SK-N-SH treated with all-trans-retinoic acid at 6 μM for 48 hours (cell line): Measurements from ENCODE around the gene SPATS2L.

Source experiments
- ARNTL ChIP-seq: fragments of 450-650 bp; formaldehyde crosslinking; IDR thresholded peaks from 2 replicates; pipeline ENCODE4 v1.5.0; 2020; ENCODE audit warnings: low read depth, mild to moderate bottlenecking, moderate library complexity, borderline replicate concordance
- BACH2 ChIP-seq: fragments of 250-450 bp; sonication (Bioruptor Pico); IDR thresholded peaks from 2 replicates; pipeline ENCODE4 v1.9.0; 2021; ENCODE audit warnings: mild to moderate bottlenecking, borderline replicate concordance
- OSR1 ChIP-seq: fragments of 250-450 bp; sonication (Bioruptor Pico); IDR thresholded peaks from 2 replicates; pipeline ENCODE4 v1.8.0; 2022; ENCODE audit warnings: moderate library complexity, mild to moderate bottlenecking, inconsistent platforms
- TCF4 ChIP-seq: fragments of 250-450 bp; sonication (Bioruptor Pico); IDR thresholded peaks from 2 replicates; pipeline ENCODE4 v1.8.0; 2021; ENCODE audit warnings: mild to moderate bottlenecking, moderate library complexity, borderline replicate concordance
- ZC3H10 ChIP-seq: fragments of 250-450 bp; sonication (Bioruptor Pico); IDR thresholded peaks from 2 replicates; pipeline ENCODE4 v1.5.1; 2021; ENCODE audit warnings: mild to moderate bottlenecking, moderate library complexity
- ZNF70 ChIP-seq: fragments of 450-650 bp; formaldehyde crosslinking; IDR thresholded peaks from 2 replicates; pipeline ENCODE4 v1.5.0; 2020; ENCODE audit warnings: mild to moderate bottlenecking, moderate library complexity
- TF ChIP-seq, protein P1 (sequence below): fragments of 250-450 bp; sonication (Bioruptor Pico); IDR thresholded peaks from 2 replicates; pipeline ENCODE4 v1.8.0; 2020; ENCODE audit warnings: mild to moderate bottlenecking, moderate library complexity, borderline replicate concordance

DNA sequence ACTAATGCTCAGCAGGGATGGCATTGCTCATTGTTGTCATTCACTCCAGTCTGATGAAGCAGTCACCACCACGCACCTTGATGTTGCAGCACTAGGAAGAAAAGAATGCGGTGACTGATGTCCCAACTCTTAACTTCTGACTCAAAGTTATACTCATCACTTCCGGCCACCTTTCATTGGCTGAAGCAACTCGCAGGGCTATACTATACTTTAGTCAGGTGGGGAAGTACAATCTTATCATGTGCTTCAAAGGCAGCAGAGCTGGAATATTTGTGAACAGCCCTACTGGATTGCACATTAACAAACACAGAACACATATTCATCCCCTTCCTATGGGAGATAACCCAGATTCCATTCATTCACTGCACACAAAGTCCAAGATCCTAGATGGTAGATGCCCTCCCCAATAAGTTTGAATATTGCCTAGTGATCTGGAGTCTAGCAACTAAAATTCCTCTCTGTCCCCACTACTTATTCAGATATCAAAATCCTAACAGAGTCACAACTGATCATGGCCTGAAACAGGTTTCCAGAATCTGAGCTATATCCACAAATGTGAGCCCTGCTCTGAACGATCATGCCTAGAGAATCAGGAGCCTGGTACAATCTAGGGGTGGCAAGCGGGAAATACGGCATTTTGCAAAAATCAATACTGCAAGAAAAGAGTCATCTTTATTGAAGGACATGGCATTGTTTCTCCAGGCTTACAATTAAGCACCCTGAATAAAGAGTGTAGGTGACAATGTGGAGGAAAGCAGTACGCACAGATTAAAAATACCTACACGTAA, 3.4 kb upstream of the SPATS2L start:
- no peak for TF ChIP-seq BACH2 (CRISPR knock-in tag)
- TF ChIP-seq ZC3H10 (CRISPR knock-in tag), result no peak
- TF ChIP-seq ARNTL (CRISPR knock-in tag), result no peak
- TF ChIP-seq, protein P1, sequence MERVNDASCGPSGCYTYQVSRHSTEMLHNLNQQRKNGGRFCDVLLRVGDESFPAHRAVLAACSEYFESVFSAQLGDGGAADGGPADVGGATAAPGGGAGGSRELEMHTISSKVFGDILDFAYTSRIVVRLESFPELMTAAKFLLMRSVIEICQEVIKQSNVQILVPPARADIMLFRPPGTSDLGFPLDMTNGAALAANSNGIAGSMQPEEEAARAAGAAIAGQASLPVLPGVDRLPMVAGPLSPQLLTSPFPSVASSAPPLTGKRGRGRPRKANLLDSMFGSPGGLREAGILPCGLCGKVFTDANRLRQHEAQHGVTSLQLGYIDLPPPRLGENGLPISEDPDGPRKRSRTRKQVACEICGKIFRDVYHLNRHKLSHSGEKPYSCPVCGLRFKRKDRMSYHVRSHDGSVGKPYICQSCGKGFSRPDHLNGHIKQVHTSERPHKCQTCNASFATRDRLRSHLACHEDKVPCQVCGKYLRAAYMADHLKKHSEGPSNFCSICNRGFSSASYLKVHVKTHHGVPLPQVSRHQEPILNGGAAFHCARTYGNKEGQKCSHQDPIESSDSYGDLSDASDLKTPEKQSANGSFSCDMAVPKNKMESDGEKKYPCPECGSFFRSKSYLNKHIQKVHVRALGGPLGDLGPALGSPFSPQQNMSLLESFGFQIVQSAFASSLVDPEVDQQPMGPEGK (CRISPR knock-in tag), result no peak
- no peak for TF ChIP-seq OSR1
- TF ChIP-seq ZNF70 (CRISPR knock-in tag), result no peak
- TF ChIP-seq TCF4 (CRISPR knock-in tag), result no peak
